ENCODE measurements around the gene MDM4.

Gene MDM4

GRCh38 chr1:204563780-204564179 lies 47.6 kb downstream of the MDM4 start:
- Mint-ChIP-seq H3K4me3 (no peak overlapping the region), H3K9me3 (no peaks in the 10 kb centered on the region), H3K4me1 (peaks cover 24% of the 10 kb centered on the region), H3K27ac (no peak overlapping the region), H3K36me3 (ENCODE audit: low read depth) (peaks cover 4% of the 10 kb centered on the region), H3K27me3 (ENCODE audit: low read depth, poor library complexity) (no peaks in the 10 kb centered on the region)
- TF ChIP-seq CTCF (IDR thresholded peaks at IDR 0.05), result no peak
- DNase-seq, result no peak

- no peak overlapping the region for H3K27ac Mint-ChIP-seq
Measured at GRCh38 chr1:204564835-204565234, 48.6 kb downstream of the MDM4 start.

GRCh38 chr1:204565617-204566582 lies 49.7 kb downstream of the MDM4 start:
- Mint-ChIP-seq H3K4me1 (peaks cover 26% of the 10 kb centered on the region), H3K36me3 (ENCODE audit: low read depth) (peaks cover 4% of the 10 kb centered on the region), H3K4me3 (peak overlapping the region; percentile 51), H3K9me3 (no peaks in the 10 kb centered on the region), H3K27ac (no peak overlapping the region), H3K27me3 (ENCODE audit: low read depth, poor library complexity) (no peaks in the 10 kb centered on the region)
- DNase-seq, result peak; percentile 55
- TF ChIP-seq CTCF (IDR thresholded peaks at IDR 0.05), result peak; percentile 76

More at GRCh38 chr1:204564835-204565234, 48.6 kb downstream of the MDM4 start:
- Mint-ChIP-seq H3K4me1 (peaks cover 32% of the 10 kb centered on the region), H3K9me3 (no peaks in the 10 kb centered on the region), H3K27me3 (ENCODE audit: low read depth, poor library complexity) (no peaks in the 10 kb centered on the region), H3K36me3 (ENCODE audit: low read depth) (peaks cover 4% of the 10 kb centered on the region), H3K4me3 (no peak overlapping the region)
- DNase-seq, result no peak
- TF ChIP-seq CTCF (IDR thresholded peaks at IDR 0.05), result no peak

GRCh38 chr1:204566583-204566955 lies 50.4 kb downstream of the MDM4 start:
- H3K4me3 Mint-ChIP-seq, result no peak overlapping the region
- peaks cover 26% of the 10 kb centered on the region for H3K4me1 Mint-ChIP-seq
- H3K27me3 Mint-ChIP-seq (ENCODE audit: low read depth, poor library complexity), result no peaks in the 10 kb centered on the region
- no peak for TF ChIP-seq CTCF (IDR thresholded peaks at IDR 0.05)
- H3K36me3 Mint-ChIP-seq (ENCODE audit: low read depth), result peaks cover 4% of the 10 kb centered on the region
- no peak for DNase-seq
- H3K9me3 Mint-ChIP-seq, result no peaks in the 10 kb centered on the region
- H3K27ac Mint-ChIP-seq, result no peak overlapping the region

GRCh38 chr1:204567071-204567470 lies 50.9 kb downstream of the MDM4 start:
- Mint-ChIP-seq H3K27me3 (ENCODE audit: low read depth, poor library complexity) (no peaks in the 10 kb centered on the region), H3K27ac (no peak overlapping the region)

More at GRCh38 chr1:204567071-204567470, 50.9 kb downstream of the MDM4 start:
- Mint-ChIP-seq H3K9me3 (no peaks in the 10 kb centered on the region), H3K4me1 (peaks cover 26% of the 10 kb centered on the region), H3K4me3 (no peak overlapping the region), H3K36me3 (ENCODE audit: low read depth) (no peaks in the 10 kb centered on the region)
- no peak for DNase-seq
- no peak for TF ChIP-seq CTCF (IDR thresholded peaks at IDR 0.05)
